HEK293T (cell line): ENCODE results near the gene WFDC5.
"Not testable (repeated sequence)": the region's sequence is repeated elsewhere in the genome, so short reads cannot be mapped to it uniquely, and the experiment has no call there.

Experiments used
- CTCF ChIA-PET: fragments of 350-600 bp; formaldehyde crosslinking; extraction: SDS; loops from one replicate; lab custom pipeline; 2021; ENCODE audit warnings: antibody characterized with exemption, inconsistent platforms; lab: Yijun Ruan, JAX
- POLR2A ChIA-PET: fragments of 350-600 bp; formaldehyde crosslinking; extraction: SDS; loops from one replicate; lab custom pipeline; 2020; ENCODE audit warnings: antibody characterized with exemption, inconsistent platforms; lab: Yijun Ruan, JAX
- DNase-seq: peaks from one replicate; pipeline ENCODE4 v3.0.0; 2012; ENCODE audit warnings: mixed read lengths; ENCODE audit errors: extremely low spot score
- ARNT ChIP-seq: fragments of 450-650 bp; IDR thresholded peaks from 2 replicates; pipeline ENCODE4 v1.6.1; 2017; ENCODE audit warnings: mild to moderate bottlenecking
- BHLHE40 ChIP-seq: fragments of 450-650 bp; IDR thresholded peaks from 2 replicates; pipeline ENCODE4 v1.6.1; 2016; ENCODE audit warnings: mild to moderate bottlenecking, moderate library complexity, borderline replicate concordance
- CTBP1 ChIP-seq: fragments of 450-650 bp; IDR thresholded peaks from 2 replicates; pipeline ENCODE4 v1.6.1; 2016; ENCODE audit warnings: borderline replicate concordance
- ELF4 ChIP-seq: fragments of 450-650 bp; IDR thresholded peaks from 2 replicates; pipeline ENCODE4 v1.6.1; 2017; ENCODE audit warnings: antibody characterized with exemption
- FOXA1 ChIP-seq: fragments of 450-650 bp; IDR thresholded peaks from 2 replicates; pipeline ENCODE4 v1.6.1; 2016; ENCODE audit warnings: mild to moderate bottlenecking
- FOXK2 ChIP-seq: fragments of 450-650 bp; IDR thresholded peaks from 2 replicates; pipeline ENCODE4 v1.6.1; 2016; ENCODE audit warnings: mild to moderate bottlenecking
- FOXM1 ChIP-seq: fragments of 450-650 bp; IDR thresholded peaks from 2 replicates; pipeline ENCODE4 v1.6.1; 2017; ENCODE audit warnings: mild to moderate bottlenecking, borderline replicate concordance
- HDGF ChIP-seq: fragments of 450-650 bp; IDR thresholded peaks from 2 replicates; pipeline ENCODE4 v1.6.1; 2017; ENCODE audit warnings: antibody characterized with exemption, borderline replicate concordance
- L3MBTL2 ChIP-seq: fragments of 450-650 bp; conservative IDR thresholded peaks from 2 replicates; pipeline ENCODE4 v1.6.1; 2016; ENCODE audit warnings: mild to moderate bottlenecking
- LEF1 ChIP-seq: fragments of 450-650 bp; IDR thresholded peaks from 2 replicates; pipeline ENCODE4 v1.6.1; 2017; ENCODE audit warnings: mild to moderate bottlenecking, borderline replicate concordance
- NFRKB ChIP-seq: fragments of 450-650 bp; IDR thresholded peaks from 2 replicates; pipeline ENCODE4 v1.6.1; 2016; ENCODE audit warnings: mild to moderate bottlenecking, moderate library complexity
- PKNOX1 ChIP-seq: fragments of 450-650 bp; IDR thresholded peaks from 2 replicates; pipeline ENCODE4 v1.6.1; 2016
- SP1 ChIP-seq: fragments of 450-650 bp; IDR thresholded peaks from 2 replicates; pipeline ENCODE4 v1.6.1; 2017
- SUZ12 ChIP-seq: fragments of 450-650 bp; IDR thresholded peaks from 2 replicates; pipeline ENCODE4 v1.6.1; 2016; ENCODE audit warnings: mild to moderate bottlenecking
- TARDBP ChIP-seq: fragments of 450-650 bp; IDR thresholded peaks from 2 replicates; pipeline ENCODE4 v1.6.1; 2016
- ZNF384 ChIP-seq: fragments of 450-650 bp; IDR thresholded peaks from 2 replicates; pipeline ENCODE4 v1.6.1; 2016

Gene WFDC5

GRCh38 chr20:45114465-45115385 lies at the start of gene WFDC5:
WFDC5 (minus strand) TSS chr20:45115174; CDS start chr20:45115083, 91 bp downstream.
- ChIA-PET CTCF (interaction anchor here (1.0 kb wide), 1 partner anchor 25 kb away, joined by 3 read pairs; no protein-coding TSS in a partner anchor), POLR2A (no interaction called here)
- TF ChIP-seq ZNF384 (no peak), NFRKB (no peak), LEF1 (no peak), HDGF (no peak), FOXK2 (no peak), BHLHE40 (no peak), FOXM1 (no peak), TARDBP (no peak), CTBP1 (no peak), ELF4 (no peak), ARNT (no peak)
- DNase-seq = no peak

- POLR2A ChIA-PET = no interaction called here
These were observed 48.3 kb upstream of the WFDC5 start for GRCh38 chr20:45163083-45163803.

GRCh38 chr20:45157962-45158361 lies 43.0 kb upstream of the WFDC5 start:
- ChIA-PET CTCF (no interaction called here), POLR2A (no interaction called here)
- TF ChIP-seq FOXK2 = no peak
- no peak for TF ChIP-seq TARDBP
- no peak for DNase-seq

More at GRCh38 chr20:45163083-45163803, 48.3 kb upstream of the WFDC5 start:
- no peak for DNase-seq
- TF ChIP-seq SP1 (no peak), HDGF (no peak), CTBP1 (no peak), LEF1 (no peak), BHLHE40 (no peak), NFRKB (no peak)
- CTCF ChIA-PET = interaction anchor here (1.0 to 1.8 kb wide), 2 partner anchors 24 to 287 kb away, joined by 3 to 8 read pairs; no protein-coding TSS in a partner anchor

GRCh38 chr20:45156713-45157112 lies 41.7 kb upstream of the WFDC5 start:
- no peak for DNase-seq
- POLR2A ChIA-PET = no interaction called here
- TF ChIP-seq FOXM1 = no peak
- TF ChIP-seq TARDBP = no peak
- TF ChIP-seq NFRKB = no peak
- no peak for TF ChIP-seq BHLHE40
- TF ChIP-seq LEF1 = no peak
- no peak for TF ChIP-seq CTBP1
- TF ChIP-seq SP1 = no peak
- TF ChIP-seq HDGF = no peak
- TF ChIP-seq L3MBTL2 = no peak
- no peak for TF ChIP-seq PKNOX1
- no peak for TF ChIP-seq ZNF384
- no peak for TF ChIP-seq SUZ12
- no peak for TF ChIP-seq ARNT
- no peak for TF ChIP-seq ELF4
- TF ChIP-seq FOXA1 = no peak
- TF ChIP-seq FOXK2 = no peak
- CTCF ChIA-PET = no interaction called here

GRCh38 chr20:45154794-45155193 lies 39.8 kb upstream of the WFDC5 start:
- CTCF ChIA-PET, DNase-seq, POLR2A ChIA-PET: not testable (repeated sequence)

- ChIA-PET CTCF (no interaction called here), POLR2A (no interaction called here)
- TF ChIP-seq BHLHE40 = no peak
- TF ChIP-seq TARDBP = no peak
- no peak for TF ChIP-seq CTBP1
- TF ChIP-seq ARNT = no peak
- no peak for TF ChIP-seq NFRKB
- TF ChIP-seq HDGF = no peak
- TF ChIP-seq FOXM1 = no peak
- no peak for TF ChIP-seq LEF1
- TF ChIP-seq ZNF384 = no peak
- TF ChIP-seq FOXA1 = no peak
- TF ChIP-seq FOXK2 = no peak
- no peak for DNase-seq
These were observed 39.2 kb upstream of the WFDC5 start for GRCh38 chr20:45154183-45154582.

- TF ChIP-seq SUZ12 = no peak
- no peak for TF ChIP-seq ELF4
- no peak for TF ChIP-seq FOXK2
- no peak for TF ChIP-seq ZNF384
- TF ChIP-seq ARNT = no peak
- TF ChIP-seq PKNOX1 = no peak
- TF ChIP-seq FOXA1 = no peak
- TF ChIP-seq BHLHE40 = no peak
- no peak for TF ChIP-seq NFRKB
- no peak for TF ChIP-seq LEF1
- TF ChIP-seq HDGF = no peak
- TF ChIP-seq L3MBTL2 = no peak
- no peak for TF ChIP-seq FOXM1
- no peak for DNase-seq
- POLR2A ChIA-PET = no interaction called here
- CTCF ChIA-PET = no interaction called here
These were observed 38.8 kb upstream of the WFDC5 start for GRCh38 chr20:45153752-45154151.
